Right lobe of liver (tissue), 4 donors: Measurements from ENCODE around the gene TBC1D24.

Source experiments
- POLR2A ChIP-seq: fragments of 450-650 bp; IDR thresholded peaks from one replicate; pipeline ENCODE4 v1.6.1; 2017; ENCODE audit warnings: antibody characterized with exemption, mild to moderate bottlenecking
- TF ChIP-seq, protein P1 (sequence below), 4 donors: fragments of 200-600 bp in 3 of 4; fragments of 450-650 bp in 1 of 4; IDR thresholded peaks; one replicate each; pipeline versions ENCODE4 v1.5.1 to v1.8.0; 2016 to 2022; ENCODE audit warnings: antibody characterized with exemption in 4 of 4, mild to moderate bottlenecking in 2 of 4
- donor health status: DM: no; HTN: no; CAD: no.
- donor health status: DM: no; HTN: no; CAD: no.
- donor health status: DM: no; HTN: yes; CAD: no.

DNA sequence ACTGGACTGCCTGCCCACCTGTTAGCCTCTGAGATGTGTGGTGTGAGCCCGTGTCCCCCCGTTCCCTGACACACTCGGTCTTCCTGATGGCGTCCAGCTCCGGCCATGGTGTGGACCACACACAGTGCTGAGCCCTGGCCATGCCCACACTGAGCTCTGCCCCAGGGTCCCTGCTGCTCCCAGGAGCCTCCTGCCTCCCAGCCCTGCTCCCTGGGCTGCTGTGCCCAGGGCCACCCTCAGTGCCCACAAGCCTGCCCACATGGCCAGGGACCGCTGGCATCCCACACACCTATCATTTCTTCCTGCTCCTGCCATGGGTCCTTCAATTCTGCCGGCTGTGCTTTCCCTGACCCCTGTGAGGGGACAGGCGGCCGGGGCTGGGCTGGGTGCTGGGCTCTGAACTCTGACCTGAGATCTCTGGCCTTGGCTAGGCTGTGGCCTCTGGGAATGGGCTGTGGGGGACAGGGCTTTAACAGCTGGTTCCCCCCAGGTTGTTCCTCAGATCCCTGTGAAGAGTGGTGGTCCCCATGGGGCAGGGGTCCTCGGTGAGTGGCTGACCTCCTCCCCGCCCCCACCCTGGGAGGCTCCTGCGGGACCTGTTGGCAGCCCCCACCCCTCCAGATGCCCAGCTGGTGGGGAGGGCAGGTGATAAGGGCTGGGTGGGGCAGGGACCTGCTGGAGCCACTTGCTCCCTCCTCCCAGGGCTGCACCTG lies 52.3 kb downstream of the TBC1D24 start:
- TF ChIP-seq POLR2A = no peak
- TF ChIP-seq, protein P1, sequence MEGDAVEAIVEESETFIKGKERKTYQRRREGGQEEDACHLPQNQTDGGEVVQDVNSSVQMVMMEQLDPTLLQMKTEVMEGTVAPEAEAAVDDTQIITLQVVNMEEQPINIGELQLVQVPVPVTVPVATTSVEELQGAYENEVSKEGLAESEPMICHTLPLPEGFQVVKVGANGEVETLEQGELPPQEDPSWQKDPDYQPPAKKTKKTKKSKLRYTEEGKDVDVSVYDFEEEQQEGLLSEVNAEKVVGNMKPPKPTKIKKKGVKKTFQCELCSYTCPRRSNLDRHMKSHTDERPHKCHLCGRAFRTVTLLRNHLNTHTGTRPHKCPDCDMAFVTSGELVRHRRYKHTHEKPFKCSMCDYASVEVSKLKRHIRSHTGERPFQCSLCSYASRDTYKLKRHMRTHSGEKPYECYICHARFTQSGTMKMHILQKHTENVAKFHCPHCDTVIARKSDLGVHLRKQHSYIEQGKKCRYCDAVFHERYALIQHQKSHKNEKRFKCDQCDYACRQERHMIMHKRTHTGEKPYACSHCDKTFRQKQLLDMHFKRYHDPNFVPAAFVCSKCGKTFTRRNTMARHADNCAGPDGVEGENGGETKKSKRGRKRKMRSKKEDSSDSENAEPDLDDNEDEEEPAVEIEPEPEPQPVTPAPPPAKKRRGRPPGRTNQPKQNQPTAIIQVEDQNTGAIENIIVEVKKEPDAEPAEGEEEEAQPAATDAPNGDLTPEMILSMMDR (IDR thresholded peaks at IDR 0.05) = no peak
